ENCODE results near the gene SLC27A6.

GRCh38 chr5:129019401-129019908 lies 54.2 kb downstream of the SLC27A6 start:
- TF ChIP-seq ZC3H10 (CRISPR knock-in tag; IDR thresholded peaks at IDR 0.05): no peak
- TF ChIP-seq, protein P1, sequence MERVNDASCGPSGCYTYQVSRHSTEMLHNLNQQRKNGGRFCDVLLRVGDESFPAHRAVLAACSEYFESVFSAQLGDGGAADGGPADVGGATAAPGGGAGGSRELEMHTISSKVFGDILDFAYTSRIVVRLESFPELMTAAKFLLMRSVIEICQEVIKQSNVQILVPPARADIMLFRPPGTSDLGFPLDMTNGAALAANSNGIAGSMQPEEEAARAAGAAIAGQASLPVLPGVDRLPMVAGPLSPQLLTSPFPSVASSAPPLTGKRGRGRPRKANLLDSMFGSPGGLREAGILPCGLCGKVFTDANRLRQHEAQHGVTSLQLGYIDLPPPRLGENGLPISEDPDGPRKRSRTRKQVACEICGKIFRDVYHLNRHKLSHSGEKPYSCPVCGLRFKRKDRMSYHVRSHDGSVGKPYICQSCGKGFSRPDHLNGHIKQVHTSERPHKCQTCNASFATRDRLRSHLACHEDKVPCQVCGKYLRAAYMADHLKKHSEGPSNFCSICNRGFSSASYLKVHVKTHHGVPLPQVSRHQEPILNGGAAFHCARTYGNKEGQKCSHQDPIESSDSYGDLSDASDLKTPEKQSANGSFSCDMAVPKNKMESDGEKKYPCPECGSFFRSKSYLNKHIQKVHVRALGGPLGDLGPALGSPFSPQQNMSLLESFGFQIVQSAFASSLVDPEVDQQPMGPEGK (CRISPR knock-in tag; IDR thresholded peaks at IDR 0.05; ENCODE audit: borderline replicate concordance): no peak
- TF ChIP-seq CSRNP3 (CRISPR knock-in tag; IDR thresholded peaks at IDR 0.05): no peak
- no peak for TF ChIP-seq RARB (CRISPR knock-in tag; IDR thresholded peaks at IDR 0.05)
- no peak for TF ChIP-seq ZFP3 (CRISPR knock-in tag; IDR thresholded peaks at IDR 0.05)
- no peak for TF ChIP-seq ARNTL (CRISPR knock-in tag; IDR thresholded peaks at IDR 0.05; ENCODE audit: borderline replicate concordance, low read depth)
- no peak for TF ChIP-seq TOX (CRISPR knock-in tag; IDR thresholded peaks at IDR 0.05; ENCODE audit: borderline replicate concordance)
- no peak for TF ChIP-seq SNAI2 (CRISPR knock-in tag; IDR thresholded peaks at IDR 0.05)
- TF ChIP-seq, protein P2, sequence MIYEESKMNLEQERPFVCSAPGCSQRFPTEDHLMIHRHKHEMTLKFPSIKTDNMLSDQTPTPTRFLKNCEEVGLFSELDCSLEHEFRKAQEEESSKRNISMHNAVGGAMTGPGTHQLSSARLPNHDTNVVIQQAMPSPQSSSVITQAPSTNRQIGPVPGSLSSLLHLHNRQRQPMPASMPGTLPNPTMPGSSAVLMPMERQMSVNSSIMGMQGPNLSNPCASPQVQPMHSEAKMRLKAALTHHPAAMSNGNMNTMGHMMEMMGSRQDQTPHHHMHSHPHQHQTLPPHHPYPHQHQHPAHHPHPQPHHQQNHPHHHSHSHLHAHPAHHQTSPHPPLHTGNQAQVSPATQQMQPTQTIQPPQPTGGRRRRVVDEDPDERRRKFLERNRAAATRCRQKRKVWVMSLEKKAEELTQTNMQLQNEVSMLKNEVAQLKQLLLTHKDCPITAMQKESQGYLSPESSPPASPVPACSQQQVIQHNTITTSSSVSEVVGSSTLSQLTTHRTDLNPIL (CRISPR knock-in tag; IDR thresholded peaks at IDR 0.05; ENCODE audit: low read depth): no peak

Measured in SK-N-SH treated with all-trans-retinoic acid at 6 μM for 48 hours (cell line).